Stimulated activated CD8-positive, alpha-beta memory T cell treated with anti-CD3 and anti-CD28 coated beads, Interleukin-15, amount 100 ng/mL, for 48 hours (primary cell): ENCODE measurements around the gene RRP1B.

ENCODE experiments used
- DNase-seq, 2 donors: peaks; one replicate each; pipeline ENCODE4 v3.0.0-alpha.2; 2020; ENCODE audit warnings: low read depth in 2 of 2

The RRP1B gene

GRCh38 chr21:43721206-43721605 lies 61.8 kb downstream of the RRP1B start:
- DNase-seq: no peak

GRCh38 chr21:43721939-43722338 lies 62.6 kb downstream of the RRP1B start:
- DNase-seq: no peak

DNA sequence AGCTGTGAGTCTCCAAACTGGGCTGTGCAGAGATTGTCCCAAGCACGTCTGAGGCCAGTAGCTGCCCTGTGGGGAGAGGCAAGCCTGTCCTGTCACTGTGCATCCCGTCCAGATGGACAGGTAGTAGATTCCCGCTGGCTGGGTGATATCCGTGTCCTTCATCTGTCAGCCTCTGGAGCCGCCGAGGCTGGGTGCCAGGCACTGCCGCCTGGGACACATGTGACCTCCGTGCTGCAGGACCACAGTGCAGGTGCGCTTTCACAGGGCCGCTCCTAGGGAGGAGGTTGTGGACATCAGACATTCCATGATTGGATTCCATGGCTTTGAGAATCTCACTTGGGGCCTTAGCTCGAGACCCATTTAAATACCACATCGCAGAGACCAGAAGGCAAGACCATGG lies 64.3 kb downstream of the RRP1B start:
- no peak for DNase-seq

- DNase-seq: no peak
Measured at GRCh38 chr21:43726686-43727518, 67.5 kb downstream of the RRP1B start.

DNA sequence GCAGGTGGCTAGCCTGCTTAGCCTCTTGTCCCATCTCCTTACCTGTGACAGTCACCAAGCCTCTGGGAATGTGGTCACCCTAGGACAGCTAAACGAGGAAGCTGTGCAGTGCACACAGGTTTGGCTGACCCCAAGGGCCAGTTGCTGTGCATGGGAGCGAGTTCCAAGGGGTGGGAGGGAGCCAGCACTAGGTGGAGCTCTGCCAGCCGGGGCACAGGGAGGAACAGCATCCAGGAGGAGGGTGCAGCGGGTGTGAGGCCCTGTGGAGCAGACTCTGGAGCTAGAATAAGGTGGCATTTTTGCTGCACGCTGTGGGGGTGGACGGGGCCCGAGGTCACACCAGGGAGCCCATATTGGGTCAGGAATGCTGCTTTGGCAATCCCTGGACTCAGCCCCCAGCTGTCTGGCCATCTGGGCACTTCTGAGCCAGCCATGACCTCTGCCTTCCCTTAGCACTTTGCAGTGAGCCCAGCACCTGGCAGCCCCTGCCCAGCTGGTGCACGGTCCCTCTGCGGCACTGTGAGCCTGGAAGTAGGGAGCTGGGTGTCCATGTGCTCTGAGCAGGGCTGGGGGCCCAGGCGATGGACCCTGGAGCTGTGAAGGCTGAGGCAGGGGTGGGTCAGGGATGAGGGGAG lies 68.3 kb downstream of the RRP1B start:
- DNase-seq: no peak

GRCh38 chr21:43728154-43728466 lies 68.8 kb downstream of the RRP1B start:
- DNase-seq: no peak

DNA sequence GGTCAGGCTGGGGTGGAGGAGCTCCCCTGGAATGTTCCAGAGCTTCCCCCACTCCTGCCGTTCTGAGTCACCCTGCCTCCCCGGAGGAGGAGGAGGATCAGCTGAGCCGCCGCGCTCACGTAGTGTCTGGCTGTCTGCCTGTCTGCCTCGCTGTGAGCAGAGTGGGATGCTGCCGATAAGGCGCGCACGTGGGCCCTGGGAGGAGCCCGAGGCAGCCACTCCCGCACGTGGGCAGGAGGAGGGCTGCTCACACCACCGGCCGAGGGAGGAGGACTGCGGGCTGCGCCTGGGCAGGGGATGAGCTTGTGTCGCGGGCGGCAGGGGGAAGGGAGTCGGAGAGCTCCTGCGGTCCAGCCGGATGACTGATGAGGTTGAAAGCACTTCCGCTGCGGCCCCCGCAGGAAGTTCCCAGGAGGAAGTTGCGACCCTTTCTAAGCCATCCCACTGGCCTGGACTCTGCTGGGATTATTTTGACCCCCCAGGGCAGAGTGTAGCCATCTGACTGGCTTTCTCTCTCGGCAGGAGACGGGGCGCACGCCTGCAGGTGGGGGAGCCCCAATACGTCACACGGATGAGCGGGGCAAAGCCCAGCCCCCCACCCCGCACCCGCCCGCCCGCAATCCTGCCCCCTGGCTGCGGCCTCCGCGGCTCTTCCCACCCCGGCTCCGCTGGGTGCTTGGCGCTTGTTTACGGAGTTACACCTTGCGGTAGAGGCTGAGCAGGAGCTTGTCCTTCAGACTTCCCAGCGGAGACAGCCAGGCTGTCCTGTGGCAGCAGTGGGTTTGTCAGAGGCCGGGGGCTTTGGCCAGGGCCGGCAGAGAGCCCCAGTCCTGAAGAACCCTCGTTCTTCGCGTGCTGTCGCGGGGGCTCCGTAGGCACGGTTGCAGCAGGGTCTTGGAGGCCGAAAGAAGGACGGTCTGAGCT lies 69.4 kb downstream of the RRP1B start:
- DNase-seq: peak; percentile 85 to 86

- no peak for DNase-seq
Measured at GRCh38 chr21:43731476-43731875, 72.1 kb downstream of the RRP1B start.

- no peak for DNase-seq
Measured at GRCh38 chr21:43731891-43732711, 72.7 kb downstream of the RRP1B start.

GRCh38 chr21:43733060-43733459 lies 73.7 kb downstream of the RRP1B start:
- DNase-seq: no peak

- DNase-seq: peak in 1 of 2 donors; percentile 52
Measured at GRCh38 chr21:43733529-43734071, 74.2 kb downstream of the RRP1B start.

DNA sequence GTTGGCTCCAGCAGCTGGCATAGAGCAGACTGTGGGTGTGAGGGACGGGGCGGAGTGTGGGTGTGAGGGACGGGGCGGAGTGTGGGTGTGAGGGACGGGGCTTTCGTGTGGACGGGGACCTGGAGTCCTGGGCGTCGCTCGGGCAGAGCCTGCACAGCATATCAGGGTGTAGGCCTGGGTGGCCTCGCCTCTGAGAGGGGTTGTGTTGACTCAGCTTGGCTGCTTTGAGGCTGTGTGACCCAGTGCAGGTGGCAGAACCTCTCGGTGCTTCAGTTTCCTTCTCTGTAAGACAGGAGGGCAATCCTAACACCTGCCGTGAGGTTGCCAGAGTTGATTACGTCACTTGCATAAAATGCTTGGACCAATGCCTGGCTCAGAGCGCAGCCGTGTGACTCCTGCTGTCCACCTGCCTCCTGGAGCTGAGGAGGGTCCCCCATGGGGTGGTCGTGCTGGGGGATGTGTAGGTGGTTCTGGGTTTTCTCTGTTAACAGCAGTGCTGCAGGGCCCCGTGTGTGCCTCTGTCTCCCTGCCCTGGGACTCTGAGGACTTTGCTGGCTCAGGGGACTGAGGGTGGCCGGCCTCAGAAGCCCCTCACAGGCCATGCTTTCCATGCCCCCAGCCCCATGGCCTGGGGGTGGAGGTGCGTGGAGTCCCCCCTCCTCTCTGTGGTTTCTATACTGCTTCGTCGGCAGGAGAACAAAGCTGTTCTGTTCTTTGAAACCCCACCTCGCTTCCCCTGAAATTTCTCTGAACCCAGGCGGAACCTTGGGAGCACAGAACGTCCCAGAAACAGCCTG lies 75.0 kb downstream of the RRP1B start:
- no peak for DNase-seq

DNA sequence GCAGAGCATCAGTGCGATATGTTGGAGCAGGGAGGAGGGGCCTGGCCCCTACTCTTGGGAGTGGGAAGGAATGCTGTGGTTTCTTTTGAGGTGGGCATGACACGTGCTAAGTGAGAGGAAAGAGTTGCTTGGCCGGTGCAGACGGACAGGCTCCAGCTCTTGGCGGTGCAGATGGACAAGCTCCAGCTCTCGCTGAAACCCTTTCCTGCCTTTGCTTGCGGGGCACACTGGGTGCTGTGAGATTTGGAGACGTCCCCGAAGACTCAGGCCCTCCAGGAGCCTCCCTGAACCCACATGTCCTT lies 75.5 kb downstream of the RRP1B start:
- no peak for DNase-seq

GRCh38 chr21:43735236-43736091 lies 76.1 kb downstream of the RRP1B start:
- DNase-seq: no peak

DNA sequence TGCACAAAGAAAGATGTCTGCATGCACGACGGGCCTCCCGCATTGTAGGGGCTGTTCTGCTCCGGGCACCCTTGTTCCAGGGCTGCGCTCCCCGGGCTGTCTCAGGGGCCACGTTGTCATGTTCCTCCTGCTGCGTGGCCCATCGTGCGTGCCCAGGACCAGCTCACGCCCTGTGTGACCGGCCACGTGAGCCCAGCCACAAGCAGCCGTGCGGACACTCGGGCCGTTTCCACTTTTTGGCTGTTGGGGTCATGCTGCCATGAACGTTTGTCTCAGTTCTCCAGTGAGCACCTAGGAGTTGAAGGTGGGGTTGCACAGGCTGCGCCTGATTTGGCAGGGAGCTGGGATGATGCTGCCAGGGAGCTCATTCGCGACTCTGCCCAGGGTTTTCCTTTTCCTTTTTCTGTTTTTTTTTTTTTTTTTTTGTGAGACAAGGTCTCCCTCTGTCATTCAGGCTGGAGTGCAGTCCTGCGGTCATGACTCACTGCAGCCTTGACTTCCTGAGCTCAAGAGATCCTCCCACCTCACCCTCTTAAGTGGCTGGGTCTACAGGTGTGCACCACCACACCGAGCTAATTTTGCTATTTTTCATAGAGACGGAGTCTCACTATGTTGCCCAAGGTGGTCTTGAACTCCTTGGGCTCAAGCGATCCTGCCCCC lies 77.0 kb downstream of the RRP1B start:
- no peak for DNase-seq

- DNase-seq: no peak
Measured at GRCh38 chr21:43737158-43737950, 78.0 kb downstream of the RRP1B start.

GRCh38 chr21:43739621-43740435 lies 80.5 kb downstream of the RRP1B start:
- no peak for DNase-seq
